BLaER1 treated with 17β-estradiol and CSF1 and Interleukin-3, amounts not matched to agents 10 nM and 100 nM (cell line): Measurements from ENCODE around the gene NR0B2.
"Not testable (repeated sequence)": the region's sequence is repeated elsewhere in the genome, so short reads cannot be mapped to it uniquely, and the experiment has no call there.

Experiments
- H3K27ac ChIP-seq, 11 experiments: shearing (Covaris generic); formaldehyde crosslinking; 2 replicates each; pipeline ENCODE4 v1.8.1; 2022
- H3K27me3 ChIP-seq, 11 experiments: shearing (Covaris generic); formaldehyde crosslinking; 2 replicates each; pipeline ENCODE4 v1.8.1; 2022
- H3K36me3 ChIP-seq, 11 experiments: shearing (Covaris generic); formaldehyde crosslinking; 2 replicates each; pipeline ENCODE4 v1.8.1; 2022
- H3K4me1 ChIP-seq, 10 experiments: shearing (Covaris generic); formaldehyde crosslinking; 2 replicates each; pipeline ENCODE4 v1.8.1; 2022
- H3K4me2 ChIP-seq, 11 experiments: shearing (Covaris generic); formaldehyde crosslinking; 2 replicates each; pipeline ENCODE4 v1.8.1; 2022
- H3K4me3 ChIP-seq, 10 experiments: shearing (Covaris generic); formaldehyde crosslinking; 2 replicates each; pipeline ENCODE4 v1.8.1; 2022
- H3K9ac ChIP-seq, 11 experiments: shearing (Covaris generic); formaldehyde crosslinking; 2 replicates each; pipeline ENCODE4 v1.8.1; 2022
- H3K9me3 ChIP-seq, 11 experiments: shearing (Covaris generic); formaldehyde crosslinking; replicated peaks in 1 of 11; 2 replicates each; pipeline ENCODE4 v1.8.1; 2022
- H4K20me1 ChIP-seq, 11 experiments: shearing (Covaris generic); formaldehyde crosslinking; 2 replicates each; pipeline ENCODE4 v1.8.1; 2022
- Cebpa-rat ChIP-seq, 11 experiments: shearing (Covaris generic); IDR thresholded peaks; 2 replicates each; pipeline ENCODE4 v1.8.1; 2022

NR0B2 gene

GRCh38 chr1:26894263-26894662, 19.5 kb downstream of the NR0B2 start:
- Histone ChIP-seq H3K9me3 (no peaks in the 10 kb centered on the region), H3K36me3 (peaks cover 65 to 85% (median 77%) of the 10 kb centered on the region in 11 experiments), H3K4me2 (no peak overlapping the region), H3K4me3 (no peak overlapping the region), H4K20me1 (peaks cover 0 to 47% (median 15%) of the 10 kb centered on the region in 11 experiments; a peak in 15 of 22 replicates), H3K27me3 (no peaks in the 10 kb centered on the region), H3K27ac (no peak overlapping the region), H3K9ac (0 out of 22 replicates have a peak overlapping the region, but pooled peaks of 2 of the 11 experiments have one; percentile 12 to 14), H3K4me1 (peaks cover 11 to 49% (median 27%) of the 10 kb centered on the region in 10 experiments)
- TF ChIP-seq Cebpa-rat (IDR thresholded peaks at IDR 0.05), result no peak

GRCh38 chr1:26890467-26890796, 23.3 kb downstream of the NR0B2 start:
- Histone ChIP-seq H3K4me3 (peak overlapping the region; percentile 81 to 99 (median 90)), H3K27ac (peak overlapping the region; percentile 81 to 93 (median 87)), H3K9me3 (no peaks in the 10 kb centered on the region), H3K36me3 (peaks cover 67 to 87% (median 78%) of the 10 kb centered on the region in 11 experiments), H4K20me1 (peaks cover 12 to 56% (median 38%) of the 10 kb centered on the region in 11 experiments; a peak in 16 of 22 replicates), H3K4me2 (peak overlapping the region; percentile 86 to 98 (median 95)), H3K4me1 (peaks cover 14 to 28% (median 24%) of the 10 kb centered on the region in 10 experiments), H3K9ac (peak overlapping the region; percentile 88 to 97 (median 92)), H3K27me3 (no peaks in the 10 kb centered on the region)
- TF ChIP-seq Cebpa-rat (IDR thresholded peaks at IDR 0.05), result no peak

GRCh38 chr1:26889551-26890466, 24.0 kb downstream of the NR0B2 start, which contains the start of gene GPN2:
Gene GPN2, minus strand, starts transcription at chr1:26890283. Its CDS starts 187 bp downstream, at chr1:26890096.
- Histone ChIP-seq H3K27ac (peak within 1 kb of the TSS; percentile 81 to 93 (median 87)), H3K9me3 (no peaks in the 10 kb centered on the region), H3K4me1 (peaks cover 14 to 25% (median 23%) of the 10 kb centered on the region in 10 experiments), H3K4me2 (peak within 1 kb of the TSS; percentile 86 to 98 (median 95)), H3K9ac (peak within 1 kb of the TSS; percentile 88 to 97 (median 92)), H3K36me3 (peaks cover 67 to 87% (median 78%) of the 10 kb centered on the region in 11 experiments), H3K27me3 (no peaks in the 10 kb centered on the region), H4K20me1 (peaks cover 12 to 57% (median 40%) of the 10 kb centered on the region in 11 experiments; a peak in 16 of 22 replicates), H3K4me3 (peak within 1 kb of the TSS; percentile 81 to 99 (median 90))
- TF ChIP-seq Cebpa-rat (IDR thresholded peaks at IDR 0.05), result no peak

GRCh38 chr1:26888231-26888630, 25.5 kb downstream of the NR0B2 start:
- Histone ChIP-seq H3K9me3 (no peaks in the 10 kb centered on the region), H3K27me3 (no peaks in the 10 kb centered on the region), H3K4me3 (0 out of 20 replicates have a peak overlapping the region, but pooled peaks of 1 of the 10 experiments have one; percentile 99), H3K4me1 (peaks cover 14 to 25% (median 22%) of the 10 kb centered on the region in 10 experiments), H3K36me3 (peaks cover 67 to 87% (median 78%) of the 10 kb centered on the region in 11 experiments), H3K9ac (peak overlapping the region; percentile 19 to 97 (median 91); a peak in 17 of 22 replicates), H3K4me2 (peak overlapping the region in 8 of 11 experiments; percentile 86 to 98 (median 95); a peak in 13 of 22 replicates), H4K20me1 (peaks cover 12 to 63% (median 42%) of the 10 kb centered on the region in 11 experiments; a peak in 16 of 22 replicates), H3K27ac (no peak overlapping the region; a peak in 1 of 22 replicates)
- no peak for TF ChIP-seq Cebpa-rat (IDR thresholded peaks at IDR 0.05)

GRCh38 chr1:26887125-26887524, 26.6 kb downstream of the NR0B2 start:
- peaks cover 67 to 87% (median 78%) of the 10 kb centered on the region in 11 experiments for H3K36me3 ChIP-seq

GRCh38 chr1:26882696-26883463, 30.9 kb downstream of the NR0B2 start:
- no peak overlapping the region; a peak in 2 of 22 replicates for H3K9ac ChIP-seq
- no peak overlapping the region for H3K4me3 ChIP-seq
- no peak for TF ChIP-seq Cebpa-rat (IDR thresholded peaks at IDR 0.05)
- no peaks in the 10 kb centered on the region for H3K9me3 ChIP-seq
- H3K27ac ChIP-seq, result no peak overlapping the region
- H3K36me3 ChIP-seq, result peaks cover 90 to 99% (median 96%) of the 10 kb centered on the region in 11 experiments
- peaks cover 10 to 93% (median 63%) of the 10 kb centered on the region in 11 experiments; a peak in 18 of 22 replicates for H4K20me1 ChIP-seq
- H3K4me1 ChIP-seq, result peaks cover 0 to 2% (median 0%) of the 10 kb centered on the region in 10 experiments; a peak in 5 of 20 replicates
- H3K4me2 ChIP-seq, result no peak overlapping the region
- H3K27me3 ChIP-seq, result no peaks in the 10 kb centered on the region

More at GRCh38 chr1:26887125-26887524, 26.6 kb downstream of the NR0B2 start:
- Histone ChIP-seq H3K27me3 (no peaks in the 10 kb centered on the region), H3K27ac (no peak overlapping the region), H3K4me1 (peaks cover 14 to 25% (median 22%) of the 10 kb centered on the region in 10 experiments), H4K20me1 (peaks cover 12 to 74% (median 50%) of the 10 kb centered on the region in 11 experiments; a peak in 16 of 22 replicates), H3K9me3 (no peaks in the 10 kb centered on the region), H3K9ac (0 out of 22 replicates have a peak overlapping the region, but pooled peaks of 1 of the 11 experiments have one; percentile 34), H3K4me3 (no peak overlapping the region), H3K4me2 (no peak overlapping the region)
- no peak for TF ChIP-seq Cebpa-rat (IDR thresholded peaks at IDR 0.05)

- not testable (repeated sequence) for H3K4me3 ChIP-seq, H3K9ac ChIP-seq, H3K4me1 ChIP-seq, H3K9me3 ChIP-seq, H3K27ac ChIP-seq, H3K27me3 ChIP-seq, H3K4me2 ChIP-seq
- Histone ChIP-seq H3K36me3 (peaks cover 94 to 99% (median 97%) of the 10 kb centered on the region in 11 experiments), H4K20me1 (peaks cover 6 to 91% (median 54%) of the 10 kb centered on the region in 11 experiments; a peak in 18 of 22 replicates)
These were observed 32.2 kb downstream of the NR0B2 start for GRCh38 chr1:26881611-26882010.

- Histone ChIP-seq H3K4me1 (no peaks in the 10 kb centered on the region), H3K4me3 (no peak overlapping the region), H3K27ac (no peak overlapping the region), H3K9me3 (no peaks in the 10 kb centered on the region), H4K20me1 (peaks cover 6 to 76% (median 47%) of the 10 kb centered on the region in 11 experiments; a peak in 18 of 22 replicates), H3K36me3 (peaks cover 85 to 98% (median 96%) of the 10 kb centered on the region in 11 experiments), H3K4me2 (no peak overlapping the region), H3K27me3 (no peaks in the 10 kb centered on the region), H3K9ac (no peak overlapping the region; a peak in 1 of 22 replicates)
- no peak for TF ChIP-seq Cebpa-rat (IDR thresholded peaks at IDR 0.05)
These were observed 34.0 kb downstream of the NR0B2 start for GRCh38 chr1:26879793-26880192.
